GM21423 (cell line): ENCODE results near the gene HK1.
A peak's percentile ranks its signal among the peaks of the same experiment; 100 is the strongest.
"Not testable (repeated sequence)": the region's sequence is repeated elsewhere in the genome, so short reads cannot be mapped to it uniquely, and the experiment has no call there.

ENCODE experiments used
- ATAC-seq: cut with Tn5 transposase; IDR thresholded peaks from one replicate; pipeline ENCODE4 v1.9.1; 2021; ENCODE audit warnings: mild to moderate bottlenecking, moderate library complexity; ENCODE audit not compliant: unreplicated experiment

The HK1 gene

DNA sequence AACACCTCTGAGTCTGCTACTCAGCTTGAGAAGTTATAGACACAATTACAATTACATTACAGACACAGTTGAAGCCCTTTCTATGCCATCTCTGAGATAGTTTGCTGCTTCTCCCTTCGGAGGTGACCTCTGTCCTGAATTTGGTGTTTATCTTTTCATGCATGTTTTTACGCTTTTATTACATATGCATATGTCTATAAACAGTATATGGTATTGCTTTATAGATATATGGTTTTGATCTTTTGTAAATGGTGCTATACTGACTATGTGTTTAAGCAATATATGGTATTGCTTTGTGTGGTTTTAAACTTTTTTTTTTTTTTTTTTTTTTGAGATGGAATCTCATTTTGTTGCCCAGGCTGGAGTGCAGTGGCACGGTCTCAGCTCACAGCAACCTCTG, 48.4 kb downstream of the HK1 start:
- no peak for ATAC-seq

DNA sequence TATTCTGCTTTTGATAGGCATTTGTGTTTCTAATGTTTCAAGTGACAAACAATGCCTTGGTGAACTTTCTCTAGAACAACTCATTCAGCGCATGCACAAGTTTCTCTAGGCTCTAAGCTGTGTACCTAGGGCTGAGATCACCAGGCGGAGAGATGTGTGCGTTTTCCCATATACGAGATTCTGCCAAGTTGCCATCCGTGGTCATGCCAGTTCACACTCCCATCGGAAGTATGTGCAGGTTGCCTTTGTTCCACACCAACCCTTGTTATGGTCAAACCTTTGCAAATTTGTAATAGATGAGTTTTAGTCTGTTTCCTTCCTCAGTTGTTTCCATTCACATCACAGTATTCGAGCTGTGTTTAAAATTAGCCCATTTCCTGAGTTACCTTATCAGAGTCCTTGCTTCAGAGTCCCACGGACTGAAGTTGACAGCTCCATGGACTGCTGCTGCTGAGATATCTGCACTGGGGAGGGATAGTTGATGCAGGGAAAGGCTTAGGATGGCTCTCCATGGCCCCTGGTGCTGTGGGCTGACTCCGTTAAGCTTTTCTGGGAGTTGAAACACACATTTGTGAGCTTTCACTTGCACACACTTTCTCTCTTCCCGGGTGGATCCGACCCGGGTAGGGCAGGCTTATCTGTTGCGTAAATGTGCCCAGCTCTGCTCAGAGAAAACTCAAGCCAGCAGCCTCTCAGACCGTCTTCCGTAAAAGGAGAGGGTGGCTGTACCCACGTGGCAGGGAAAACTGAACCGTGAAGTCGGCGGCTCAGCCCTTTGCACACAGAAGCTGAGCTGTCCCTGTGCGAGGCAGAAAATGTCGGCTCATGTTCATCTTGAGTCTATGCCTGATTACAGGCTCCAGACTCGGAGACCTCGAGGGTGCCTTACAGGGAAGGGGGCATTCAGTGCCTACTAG, 49.4 kb downstream of the HK1 start:
- ATAC-seq = peak; percentile 85

DNA sequence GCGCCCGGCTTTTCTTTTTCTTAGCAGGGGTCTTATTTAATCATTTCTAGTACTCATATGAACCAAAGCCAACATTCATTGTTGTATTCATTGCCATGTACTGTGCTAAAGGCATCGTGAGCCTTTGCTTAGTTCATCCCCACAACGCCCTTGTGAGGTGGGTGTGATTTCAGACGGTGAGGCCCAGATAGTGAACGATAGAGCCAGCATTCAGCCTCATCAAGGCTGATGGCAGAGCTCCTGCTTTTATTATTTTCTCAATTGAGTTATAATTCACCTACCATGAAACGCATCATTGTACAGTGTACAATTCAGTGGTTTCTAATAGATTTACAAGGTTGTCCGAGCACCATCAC, 50.1 kb downstream of the HK1 start:
- no peak for ATAC-seq

DNA sequence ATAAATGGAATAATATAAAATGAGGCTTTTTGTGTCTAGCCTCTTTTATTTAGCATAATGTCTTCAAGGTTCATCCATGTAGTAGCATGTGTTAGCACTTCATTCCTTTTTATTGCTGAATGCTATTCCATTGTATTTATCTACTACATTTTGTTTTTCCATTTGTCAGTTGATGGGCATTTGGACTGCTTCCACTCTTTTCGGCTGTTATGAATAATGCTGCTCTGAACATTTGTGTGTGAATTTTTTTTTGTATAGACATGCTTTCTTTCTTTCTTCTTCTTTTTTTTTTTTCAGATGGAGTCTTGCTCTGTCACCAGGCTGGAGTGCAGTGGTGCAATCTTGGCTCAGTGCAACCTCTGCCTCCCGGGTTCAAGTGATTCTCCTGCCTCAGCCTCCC, 50.6 kb downstream of the HK1 start:
- not testable (repeated sequence) for ATAC-seq

DNA sequence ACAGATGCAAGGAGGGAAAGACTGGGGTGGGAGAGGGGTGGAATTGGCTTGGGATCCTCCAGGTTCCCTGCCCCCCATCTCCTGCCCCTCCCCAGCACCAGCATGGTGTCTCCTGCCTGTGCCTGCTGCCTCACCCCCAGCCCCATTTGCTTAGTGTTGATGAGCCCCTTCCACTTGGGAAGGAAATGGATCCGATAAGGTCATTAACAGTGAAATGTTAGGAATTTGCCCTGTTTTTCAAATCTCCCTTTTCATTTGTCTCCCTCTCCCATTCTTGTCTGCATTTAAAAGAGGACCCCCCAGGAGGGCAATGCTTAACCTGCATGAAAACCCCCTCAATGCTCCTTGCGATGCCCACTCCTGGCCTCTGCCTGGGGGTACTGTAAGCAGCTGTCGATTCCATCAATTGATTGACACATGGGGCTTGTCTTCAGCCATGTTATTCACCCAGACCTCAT, 51.5 kb downstream of the HK1 start:
- ATAC-seq = no peak

DNA sequence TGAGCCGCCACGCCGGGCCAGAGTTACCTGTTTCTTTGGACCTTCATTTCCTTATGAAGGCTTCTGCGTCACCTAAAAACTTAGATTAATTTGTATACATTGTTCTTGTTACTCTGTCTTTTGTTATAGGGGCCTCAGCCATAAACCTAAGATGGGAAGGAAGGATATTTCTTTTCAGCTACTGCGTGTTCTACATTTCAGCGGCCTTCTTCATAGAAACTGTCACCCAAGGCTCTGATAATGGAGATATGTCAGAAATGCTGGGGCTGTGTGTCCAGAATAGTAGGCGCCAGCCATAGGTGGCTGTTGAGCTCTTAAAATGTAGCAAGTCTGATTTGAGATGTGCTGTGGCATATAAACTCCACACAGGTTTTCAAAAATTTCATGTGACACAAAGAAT, 52.9 kb downstream of the HK1 start:
- ATAC-seq = no peak

DNA sequence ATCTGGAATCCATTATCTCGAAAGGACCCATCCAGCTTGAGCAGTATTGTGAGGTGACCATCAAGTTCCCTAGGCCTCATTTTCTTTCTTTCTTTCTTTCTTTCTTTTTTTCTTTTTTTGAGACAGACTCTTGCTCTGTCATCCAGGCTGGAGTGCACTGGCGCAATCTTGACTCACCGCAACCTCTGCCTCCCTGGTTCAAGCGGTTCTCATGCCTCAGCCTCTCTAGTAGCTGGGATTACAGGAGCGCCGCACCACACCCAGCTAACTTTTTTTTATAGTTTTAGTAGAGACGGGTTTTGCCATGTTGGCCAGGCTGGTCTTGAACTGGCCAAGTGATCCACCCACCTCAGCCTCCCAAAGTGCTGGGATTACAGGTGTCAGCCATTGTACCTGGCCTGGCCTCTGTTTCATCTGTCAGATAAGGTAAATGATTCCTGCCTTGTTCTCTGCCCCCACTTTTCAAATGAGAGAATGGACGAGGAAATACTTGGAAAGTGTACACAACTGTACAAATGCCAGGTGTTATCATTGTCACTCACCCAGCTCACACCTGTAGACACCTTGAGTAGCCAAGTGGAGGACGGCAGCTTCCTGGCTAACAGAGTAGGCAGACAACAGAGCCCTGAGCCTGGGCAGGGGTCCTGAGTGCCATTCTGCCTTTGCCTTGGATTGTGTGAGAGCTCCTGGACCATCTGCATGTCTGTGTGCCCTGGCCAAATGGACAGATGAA, 54.1 kb downstream of the HK1 start:
- no peak for ATAC-seq

DNA sequence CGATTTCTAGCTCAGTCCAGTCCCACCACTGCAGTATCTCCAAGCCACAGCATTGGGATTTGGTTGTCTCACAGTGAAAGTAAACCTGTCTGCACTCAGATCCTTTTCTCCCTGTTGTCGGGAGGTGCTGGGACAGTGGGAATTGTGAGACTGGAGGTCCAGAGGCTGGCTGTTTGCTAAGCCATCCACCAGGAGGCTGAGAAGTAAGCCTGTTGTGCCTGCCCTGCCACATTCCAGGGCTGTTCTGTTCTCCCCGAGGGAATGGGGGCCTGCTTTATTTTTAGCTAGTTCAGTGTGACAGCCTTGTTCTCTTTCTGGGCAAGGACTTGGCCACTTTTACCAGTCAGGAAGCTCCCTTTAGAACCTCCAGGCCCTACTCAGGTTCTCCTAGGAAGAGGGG, 54.9 kb downstream of the HK1 start:
- ATAC-seq = no peak

DNA sequence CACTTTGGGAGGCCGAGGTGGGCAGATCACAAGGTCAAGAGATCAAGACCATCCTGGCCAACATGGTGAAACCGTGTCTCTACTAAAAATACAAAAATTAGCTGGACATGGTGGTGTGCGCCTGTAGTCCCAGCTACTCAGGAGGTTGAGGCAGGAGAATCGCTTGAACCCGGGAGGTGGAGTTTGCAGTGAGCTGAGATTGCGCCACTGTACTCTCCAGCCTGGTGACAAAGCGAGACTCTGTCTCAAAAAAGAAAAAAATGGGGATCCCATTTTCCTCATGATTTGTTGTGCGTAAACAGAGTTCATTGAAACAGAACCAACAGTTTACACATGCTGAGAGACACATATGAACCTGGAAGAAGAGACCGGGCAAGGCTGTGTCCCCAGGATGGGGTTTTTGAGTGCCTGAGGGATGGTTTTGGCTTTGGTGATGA, 55.6 kb downstream of the HK1 start:
- ATAC-seq = not testable (repeated sequence)

DNA sequence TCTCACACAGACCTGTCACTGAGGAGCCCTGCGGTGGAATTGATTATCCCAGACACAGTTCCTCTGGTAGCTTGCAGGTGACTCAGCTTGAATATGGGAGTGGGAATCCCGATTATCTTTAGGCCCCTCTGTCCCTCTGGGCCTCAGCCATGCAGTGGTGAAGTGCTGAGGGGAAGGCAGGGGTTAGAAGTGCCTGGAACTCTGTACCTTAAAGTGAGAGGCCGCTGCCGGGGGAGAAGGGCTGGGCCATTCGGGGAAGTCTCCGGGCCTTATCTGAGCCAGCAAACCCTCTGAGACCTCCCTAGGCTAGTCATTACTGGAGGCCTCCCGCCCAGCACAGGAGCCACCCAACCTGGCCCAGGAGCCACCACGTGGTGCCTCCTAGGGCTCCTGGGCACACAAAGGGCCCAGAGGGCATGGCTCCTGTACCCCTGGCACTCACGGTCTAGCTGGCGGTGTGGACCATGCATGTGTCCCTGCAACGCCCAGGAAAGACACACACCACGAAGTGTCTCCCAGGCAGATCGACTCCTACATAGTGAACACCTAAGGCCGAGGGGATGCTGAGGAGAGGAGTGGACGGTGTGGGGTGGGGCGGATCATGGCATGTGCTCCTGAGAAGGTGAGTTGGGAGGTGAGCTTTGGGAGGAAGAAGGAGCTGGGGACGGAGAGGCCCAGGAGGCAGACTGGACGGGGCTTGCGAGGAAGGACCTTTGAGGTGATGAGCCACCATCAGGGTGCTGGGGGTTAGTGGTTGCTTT, 56.2 kb downstream of the HK1 start:
- ATAC-seq = no peak

DNA sequence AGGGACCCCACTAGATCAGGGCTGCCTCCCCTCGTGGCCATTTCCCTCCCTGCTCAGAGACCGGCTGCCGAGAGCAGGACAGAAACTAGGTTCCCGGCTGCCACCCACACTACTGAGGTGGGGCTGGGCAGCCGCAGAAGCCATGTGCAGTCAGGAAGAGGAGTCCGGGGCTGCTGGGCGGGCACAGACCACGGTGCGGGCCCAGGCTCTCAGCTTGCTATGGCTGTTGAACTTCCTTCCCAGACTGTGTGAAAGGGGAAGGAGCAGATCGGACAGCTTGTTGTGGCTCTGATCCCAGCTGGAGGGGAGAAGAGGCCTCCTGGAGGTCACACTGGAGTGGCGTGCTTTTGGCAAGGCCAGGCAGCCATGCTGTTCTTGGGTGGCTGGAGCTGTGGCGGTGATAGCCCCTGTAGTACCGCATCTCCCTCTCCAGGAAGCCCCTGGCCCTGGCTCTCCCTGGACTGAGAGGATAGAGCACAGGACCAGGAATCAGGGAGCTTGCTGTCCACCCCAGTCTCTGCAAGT, 56.8 kb downstream of the HK1 start:
- no peak for ATAC-seq

DNA sequence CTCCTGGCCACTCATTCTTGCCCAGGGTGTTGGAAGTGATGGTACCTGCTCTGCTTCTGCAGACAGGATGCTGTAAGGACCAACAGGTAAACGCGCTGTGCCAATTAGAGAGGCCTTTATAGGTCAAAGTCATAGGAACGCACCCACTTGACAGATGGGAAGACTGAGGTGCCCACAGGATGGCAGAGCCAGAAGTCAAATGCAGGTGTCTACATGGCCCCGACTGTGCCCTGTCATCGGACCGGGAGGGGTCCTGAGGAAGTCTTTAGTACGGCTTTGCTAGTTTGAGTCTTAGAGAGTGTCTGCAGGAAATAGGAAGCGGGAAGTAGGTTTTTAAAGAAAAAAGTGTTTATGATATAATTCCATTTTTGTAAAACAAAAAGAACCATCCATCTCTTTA, 57.3 kb downstream of the HK1 start:
- ATAC-seq = no peak

DNA sequence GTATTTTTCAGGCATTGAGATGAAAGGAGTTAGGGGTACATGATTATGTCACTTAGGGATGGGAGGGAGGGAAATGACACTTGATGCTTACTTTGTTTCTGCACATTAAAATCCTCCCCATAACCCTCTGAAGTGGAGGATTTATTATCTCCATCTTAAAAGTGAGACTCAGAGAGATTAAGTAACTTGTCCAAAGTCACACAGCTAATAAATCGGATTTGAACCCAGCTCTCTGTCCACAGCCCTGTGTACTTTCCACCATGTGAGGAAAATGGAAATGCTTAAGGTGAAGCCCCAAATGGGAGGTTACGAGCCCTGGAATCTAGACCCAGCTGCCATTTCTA, 58.6 kb downstream of the HK1 start:
- ATAC-seq = no peak

DNA sequence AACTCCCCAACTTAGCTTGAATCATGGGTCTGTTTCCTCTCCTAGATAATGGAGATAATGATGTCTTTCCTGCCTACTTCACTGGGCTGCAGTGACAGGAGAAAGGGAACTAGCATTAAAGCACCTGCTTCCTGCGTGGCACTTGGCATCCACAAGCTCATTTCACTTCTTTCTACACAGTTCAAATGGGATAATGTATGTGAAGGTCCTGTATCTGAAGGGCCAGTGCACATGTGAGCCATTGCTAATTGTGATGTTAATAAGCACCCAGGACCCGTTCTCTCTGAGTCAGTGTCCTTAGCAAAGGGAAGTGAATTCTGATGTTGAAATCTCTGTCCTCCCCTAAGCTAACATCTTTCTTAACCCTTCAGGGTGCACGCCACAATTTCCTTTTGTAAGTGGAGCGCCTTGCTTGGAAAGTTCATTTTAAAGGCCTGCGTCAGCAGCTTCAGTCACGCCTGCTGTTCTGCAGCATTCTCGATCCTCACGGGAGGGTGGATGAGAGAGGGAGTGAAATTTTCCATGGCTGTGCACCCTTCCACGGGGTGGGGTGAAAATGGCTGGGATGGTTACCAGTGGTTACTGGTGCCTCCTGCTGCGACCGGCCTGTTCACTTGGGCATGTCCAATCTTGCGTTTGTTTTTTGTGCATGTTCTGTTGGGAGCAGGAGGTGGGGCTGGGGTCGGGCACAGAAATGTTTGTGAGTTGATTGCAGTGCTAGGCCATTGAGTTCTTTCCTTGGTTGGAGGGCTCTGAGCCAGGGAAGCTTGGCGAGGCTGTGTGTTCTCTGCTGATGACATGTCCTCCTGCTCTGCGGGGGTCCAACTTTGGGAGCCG, 59.2 kb downstream of the HK1 start:
- no peak for ATAC-seq

DNA sequence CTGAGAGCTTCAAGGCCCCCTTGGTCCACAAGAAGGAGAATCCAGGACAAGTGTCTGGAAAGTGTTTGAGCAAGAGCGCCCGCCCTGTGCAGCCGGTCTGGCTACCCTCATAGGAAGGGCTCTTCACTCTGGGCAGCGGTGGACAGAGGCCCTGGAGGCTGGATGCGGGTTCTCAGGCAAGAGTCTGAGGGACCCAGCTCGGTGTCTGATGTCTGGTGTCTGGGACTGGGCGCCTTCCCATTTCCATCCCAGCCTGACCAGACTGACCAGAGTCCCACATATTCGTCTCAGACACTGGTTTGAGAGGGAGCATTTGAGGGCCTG, 59.8 kb downstream of the HK1 start:
- ATAC-seq = no peak

DNA sequence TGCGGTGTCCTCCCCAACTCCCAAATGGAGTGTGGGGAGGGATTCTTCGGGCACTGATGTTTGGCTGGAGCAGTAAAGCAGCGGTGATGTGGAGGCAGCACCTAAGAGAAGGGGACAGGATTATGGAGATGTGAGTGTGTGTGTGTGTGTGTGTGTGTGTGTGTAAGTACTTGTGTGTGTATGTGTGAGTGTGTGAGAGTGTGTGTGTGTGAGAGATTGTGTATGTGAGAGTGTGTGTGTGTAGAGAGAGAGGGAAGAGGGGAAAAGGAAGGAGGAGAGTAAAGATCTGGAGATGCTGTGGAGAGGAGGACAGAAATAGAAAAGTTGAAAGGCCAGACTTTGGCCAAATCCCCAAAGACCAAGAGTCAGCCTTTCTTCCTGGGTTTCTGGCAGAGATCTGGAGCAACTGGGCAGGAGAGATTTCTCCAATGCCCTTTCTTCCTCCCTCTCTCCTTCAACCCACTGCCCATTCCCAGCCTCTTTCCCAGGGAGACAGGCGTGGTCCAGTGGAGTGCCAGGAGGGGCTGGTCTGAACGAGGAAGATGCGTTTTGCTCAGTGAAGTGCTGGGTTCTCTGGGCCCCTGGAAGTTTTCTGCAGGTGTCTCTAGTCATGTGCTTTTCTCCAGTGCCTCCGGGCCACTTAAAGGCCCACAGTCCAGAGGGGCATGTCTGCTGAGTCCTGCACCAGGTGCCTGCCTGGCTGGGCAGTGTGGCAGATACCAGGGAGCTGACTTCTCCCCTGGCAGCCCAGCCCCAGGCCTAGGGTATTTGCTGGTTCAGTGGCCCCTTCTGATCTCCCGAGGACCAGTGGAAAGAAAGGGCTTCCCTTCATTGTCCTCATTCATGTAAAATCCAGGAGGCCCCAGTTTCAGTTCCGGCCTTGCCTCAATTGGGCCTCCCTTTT, 60.5 kb downstream of the HK1 start:
- ATAC-seq = no peak

DNA sequence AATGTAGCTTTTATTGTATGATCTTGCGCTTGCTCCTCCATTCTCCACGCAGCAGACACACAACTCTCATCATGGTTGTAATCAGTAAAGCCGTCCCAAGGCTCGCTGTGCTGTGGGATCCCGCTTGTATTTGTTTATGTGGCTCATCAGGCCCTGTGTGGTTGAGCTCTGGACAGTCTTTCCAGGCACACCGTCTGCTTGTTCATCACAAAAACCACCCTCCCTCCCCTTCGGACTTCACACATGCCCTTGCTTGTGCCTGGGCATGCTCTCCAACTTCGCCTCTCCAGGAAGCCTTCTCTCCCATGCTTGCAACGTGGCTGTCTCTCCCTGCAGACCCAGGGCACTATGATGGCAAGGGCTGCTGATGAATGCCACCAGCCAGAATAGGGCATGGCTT, 62.4 kb downstream of the HK1 start:
- no peak for ATAC-seq

DNA sequence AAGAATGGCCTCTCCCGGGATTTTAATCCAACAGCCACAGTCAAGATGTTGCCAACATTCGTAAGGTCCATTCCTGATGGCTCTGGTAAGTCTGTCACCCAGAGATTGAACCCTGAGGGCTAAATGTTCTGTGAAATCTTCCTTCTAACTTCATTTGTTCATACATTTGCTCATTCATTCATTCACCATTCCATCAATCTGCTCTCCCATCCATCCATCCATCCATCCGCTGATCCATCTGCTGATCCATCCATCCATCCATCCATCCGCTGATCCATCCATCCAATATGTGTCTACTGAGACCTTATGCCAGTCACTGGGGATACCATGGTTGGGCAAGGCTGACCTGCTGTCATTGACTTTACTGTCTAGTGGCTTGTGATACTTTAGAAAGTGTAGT, 65.6 kb downstream of the HK1 start:
- no peak for ATAC-seq

DNA sequence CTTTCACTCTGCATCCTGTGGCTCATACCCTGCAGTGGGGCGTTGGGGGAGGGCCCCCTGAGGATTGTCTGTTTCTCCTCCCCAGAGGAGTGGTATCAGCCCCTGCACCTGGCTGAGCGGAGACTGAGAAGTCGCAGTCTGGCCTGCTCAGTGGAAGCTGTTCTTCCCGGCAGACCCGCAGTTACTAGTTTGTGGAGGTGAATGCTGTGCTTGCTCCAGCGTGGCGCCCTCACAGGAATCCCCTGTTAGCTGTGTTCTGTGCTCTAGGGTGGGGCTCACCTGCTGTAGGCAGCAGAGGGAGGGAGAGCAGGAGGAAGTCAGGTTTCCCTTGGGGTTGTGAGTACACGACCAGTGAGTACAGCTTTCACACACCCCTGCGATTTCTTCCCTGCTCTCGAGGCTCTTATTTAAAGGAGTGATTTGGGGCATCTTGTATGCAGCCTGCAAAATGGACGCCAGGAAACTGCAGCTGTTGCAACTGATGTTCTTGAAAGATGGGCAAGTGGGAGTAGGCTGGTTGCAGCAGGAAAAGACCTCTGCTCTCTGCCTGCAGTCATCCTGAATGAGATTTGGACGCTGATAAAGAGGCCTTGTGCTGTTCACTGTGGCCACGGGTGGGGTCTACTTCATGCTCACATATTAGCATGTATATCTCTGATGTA, 66.4 kb downstream of the HK1 start:
- peak; percentile 71 for ATAC-seq
